H1 (cell line): ENCODE results near the gene ERLIN1. TPM values are rescaled to one million over a fixed set of nuclear protein-coding genes. Genes with fewer than 3 reads are reported as not detected.
A peak's percentile ranks its signal among the peaks of the same experiment; 100 is the strongest.

ENCODE experiments used
- CTCF ChIA-PET: fragments of 300-600 bp; sonication (Branson Sonifier 250); formaldehyde crosslinking; loops from one replicate; lab custom pipeline; 2021; ENCODE audit not compliant: partially characterized antibody; lab: Charles Lee
- POLR2A ChIA-PET: fragments of 300-600 bp; sonication (Branson Sonifier 250); formaldehyde crosslinking; loops from one replicate; lab custom pipeline; 2021; ENCODE audit warnings: inconsistent platforms; ENCODE audit not compliant: partially characterized antibody; lab: Charles Lee
- DNase-seq, 2 experiments: peaks; one replicate each; pipeline versions ENCODE4 v3.0.0 to v3.0.0-alpha.2; 2010 to 2022; ENCODE audit warnings: low spot score in 2 of 2, low read depth in 1 of 2, mixed read lengths in 1 of 2
- FAIRE-seq: peaks from 2 replicates; lab custom pipeline; 2011; peaks lifted over from hg19 to GRCh38; lab: Jason Lieb, UNC
- H2AFZ ChIP-seq: 2 replicates; pipeline ENCODE4 v1.8.1; 2012; ENCODE audit warnings: low read length, inconsistent platforms
- H2AK5ac ChIP-seq: 2 replicates; pipeline ENCODE4 v1.6.1; 2013; ENCODE audit warnings: low read depth, low read length
- H2BK120ac ChIP-seq: replicated peaks from 2 replicates; pipeline ENCODE3; 2013; ENCODE audit warnings: low read depth, low read length, inconsistent platforms
- H2BK12ac ChIP-seq: 2 replicates; pipeline ENCODE4 v1.6.1; 2013; ENCODE audit warnings: low read depth, low read length
- H2BK15ac ChIP-seq: 2 replicates; pipeline ENCODE4 v1.6.1; 2013; ENCODE audit warnings: low read length
- H2BK20ac ChIP-seq: 2 replicates; pipeline ENCODE4 v1.6.1; 2013; ENCODE audit warnings: low read length
- H2BK5ac ChIP-seq: 2 replicates; pipeline ENCODE4 v1.6.1; 2013; ENCODE audit warnings: low read depth, low read length
- H3K14ac ChIP-seq: 2 replicates; pipeline ENCODE4 v1.6.1; 2013; ENCODE audit warnings: inconsistent platforms; ENCODE audit not compliant: insufficient read length
- H3K18ac ChIP-seq: 2 replicates; pipeline ENCODE4 v1.6.1; 2013; ENCODE audit warnings: low read length; ENCODE audit errors: extremely low read depth
- H3K23ac ChIP-seq: 2 replicates; pipeline ENCODE4 v1.6.1; 2013; ENCODE audit warnings: inconsistent platforms; ENCODE audit not compliant: insufficient read length
- H3K23me2 ChIP-seq: 2 replicates; pipeline ENCODE4 v1.6.1; 2013; ENCODE audit warnings: low read depth, low read length
- H3K27ac ChIP-seq: 2 replicates; pipeline ENCODE4 v1.6.1; 2011; ENCODE audit warnings: low read depth, low read length, inconsistent platforms
- H3K27me3 ChIP-seq, 4 experiments: replicated peaks in 1 of 4; 1 replicate in 1 of 4; 2 replicates in 3 of 4; pipeline versions ENCODE4 v1.6.1 to v1.8.1; 2011 to 2013; ENCODE audit warnings: low read length in 3 of 4, mild to moderate bottlenecking in 3 of 4, inconsistent platforms in 2 of 4, mixed read lengths in 2 of 4, moderate library complexity in 1 of 4; ENCODE audit not compliant: control insufficient read depth in 3 of 4, insufficient read depth in 3 of 4; ENCODE audit errors: extremely low read depth in 1 of 4
- H3K36me3 ChIP-seq, 4 experiments: 2 replicates each; pipeline versions ENCODE4 v1.6.1 to v1.8.1; 2011 to 2013; ENCODE audit warnings: mild to moderate bottlenecking in 4 of 4, low read length in 3 of 4, moderate library complexity in 2 of 4, control low read depth in 1 of 4, inconsistent platforms in 1 of 4; ENCODE audit not compliant: insufficient read depth in 4 of 4, control insufficient read depth in 2 of 4
- H3K4ac ChIP-seq: replicated peaks from 2 replicates; pipeline ENCODE3; 2013; ENCODE audit warnings: low read length, low read depth, mixed read lengths, inconsistent platforms; ENCODE audit not compliant: insufficient read length
- H3K4me1 ChIP-seq, 4 experiments: replicated peaks in 1 of 4; 1 replicate in 1 of 4; 2 replicates in 3 of 4; pipeline versions ENCODE4 v1.6.1 to v1.8.1; 2011 to 2013; ENCODE audit warnings: low read length in 3 of 4, inconsistent platforms in 2 of 4, mixed read lengths in 1 of 4; ENCODE audit not compliant: insufficient read depth in 4 of 4, control insufficient read depth in 3 of 4
- H3K4me2 ChIP-seq, 2 experiments: 2 replicates each; pipeline versions ENCODE4 v1.6.1 to v1.8.1; 2011 to 2013; ENCODE audit warnings: low read depth in 2 of 2, low read length in 2 of 2, control low read depth in 1 of 2, inconsistent platforms in 1 of 2, mild to moderate bottlenecking in 1 of 2; ENCODE audit not compliant: insufficient read depth in 1 of 2
- H3K4me3 ChIP-seq, 4 experiments: fragments of 200-600, 300-600 bp in 1 of 4; sonication (generic), shearing (Covaris generic), sonication (Bioruptor Twin) in 1 of 4; 2 replicates each; pipeline versions ENCODE4 v1.5.1 to v1.8.1; 2011 to 2016; ENCODE audit warnings: low read length in 4 of 4, low read depth in 3 of 4, control low read depth in 2 of 4, inconsistent platforms in 2 of 4, mild to moderate bottlenecking in 2 of 4, mixed read lengths in 1 of 4, moderate library complexity in 1 of 4; ENCODE audit not compliant: insufficient read depth in 2 of 4; ENCODE audit errors: extremely low read depth in 1 of 4
- H3K56ac ChIP-seq: replicated peaks from 2 replicates; pipeline ENCODE3; 2013; ENCODE audit warnings: low read depth, mild to moderate bottlenecking, mixed read lengths, low read length, inconsistent platforms; ENCODE audit not compliant: insufficient read length
- H3K79me1 ChIP-seq: 2 replicates; pipeline ENCODE4 v1.6.1; 2013; ENCODE audit warnings: low read depth, low read length, control low read depth
- H3K79me2 ChIP-seq, 2 experiments: 2 replicates each; pipeline versions ENCODE4 v1.6.1 to v1.8.1; 2012 to 2013; ENCODE audit warnings: low read length in 2 of 2, mild to moderate bottlenecking in 2 of 2, inconsistent platforms in 1 of 2; ENCODE audit not compliant: insufficient read depth in 2 of 2, control insufficient read depth in 1 of 2
- H3K9ac ChIP-seq, 4 experiments: replicated peaks in 1 of 4; 1 replicate in 1 of 4; 2 replicates in 3 of 4; pipeline versions ENCODE4 v1.6.1 to v1.8.1; 2011 to 2013; ENCODE audit warnings: low read depth in 3 of 4, low read length in 3 of 4, control low read depth in 2 of 4, mild to moderate bottlenecking in 2 of 4, moderate library complexity in 2 of 4, inconsistent platforms in 1 of 4; ENCODE audit errors: extremely low read depth in 1 of 4
- H3K9me3 ChIP-seq, 2 experiments: 2 replicates each; pipeline versions ENCODE4 v1.6.1 to v1.8.1; 2012 to 2013; ENCODE audit warnings: mild to moderate bottlenecking in 2 of 2, moderate library complexity in 2 of 2, control low read depth in 1 of 2, inconsistent platforms in 1 of 2, low read depth in 1 of 2, low read length in 1 of 2, mixed read lengths in 1 of 2; ENCODE audit not compliant: insufficient read depth in 2 of 2
- H4K20me1 ChIP-seq, 2 experiments: replicated peaks in 1 of 2; 2 replicates each; pipeline versions ENCODE3 to v1.8.1; 2011 to 2013; ENCODE audit warnings: inconsistent platforms in 2 of 2, low read length in 2 of 2, mild to moderate bottlenecking in 1 of 2; ENCODE audit not compliant: insufficient read depth in 2 of 2, control insufficient read depth in 1 of 2
- H4K5ac ChIP-seq: 2 replicates; pipeline ENCODE4 v1.6.1; 2013; ENCODE audit warnings: low read length, low read depth, mixed read lengths, inconsistent platforms; ENCODE audit not compliant: insufficient read length
- H4K8ac ChIP-seq: 2 replicates; pipeline ENCODE4 v1.8.0; 2013; ENCODE audit warnings: mild to moderate bottlenecking, moderate library complexity, low read length, inconsistent platforms; ENCODE audit not compliant: insufficient read depth; ENCODE audit errors: extremely low read depth
- H4K91ac ChIP-seq: replicated peaks from 2 replicates; pipeline ENCODE3; 2013; ENCODE audit warnings: low read length, mixed read lengths, inconsistent platforms; ENCODE audit not compliant: insufficient read length
- BCL11A ChIP-seq, 2 experiments: IDR thresholded peaks; one replicate each; pipeline ENCODE4 v1.6.1; 2011; ENCODE audit warnings: low read depth in 2 of 2, low read length in 2 of 2, mild to moderate bottlenecking in 2 of 2
- CBX8 ChIP-seq: fragments of 300-800, 300-1000 bp; sonication (generic); IDR thresholded peaks from 2 replicates; pipeline ENCODE4 v1.7.1; 2016; ENCODE audit warnings: low read depth, low read length, borderline replicate concordance
- CHD2 ChIP-seq: IDR thresholded peaks from 2 replicates; pipeline ENCODE4 v1.6.1; 2012; ENCODE audit warnings: low read length, improper control_type of control experiment
- CREB1 ChIP-seq: IDR thresholded peaks from 2 replicates; pipeline ENCODE4 v1.6.1; 2012; ENCODE audit warnings: inconsistent platforms
- RAD21 ChIP-seq, 2 experiments: IDR thresholded peaks in 1 of 2; conservative IDR thresholded peaks in 1 of 2; 2 replicates each; pipeline ENCODE4 v1.6.1; 2011; ENCODE audit warnings: low read depth in 2 of 2, low read length in 2 of 2, improper control_type of control experiment in 1 of 2, inconsistent platforms in 1 of 2, mild to moderate bottlenecking in 1 of 2, moderate library complexity in 1 of 2
- RNF2 ChIP-seq: fragments of 200-900, 300-1000 bp; sonication (generic); IDR thresholded peaks from 2 replicates; pipeline ENCODE4 v1.7.1; 2016; ENCODE audit warnings: borderline replicate concordance, low read depth, mild to moderate bottlenecking, antibody characterized with exemption, low read length; ENCODE audit not compliant: poor library complexity, severe bottlenecking; ENCODE audit errors: missing control alignments
- RXRA ChIP-seq: IDR thresholded peaks from 2 replicates; pipeline ENCODE4 v1.6.1; 2011; ENCODE audit warnings: low read depth, mild to moderate bottlenecking, low read length, moderate library complexity; ENCODE audit not compliant: insufficient read depth
- SIN3A ChIP-seq, 2 experiments: IDR thresholded peaks in 1 of 2; conservative IDR thresholded peaks in 1 of 2; 2 replicates each; pipeline ENCODE4 v1.6.1; 2011 to 2012; ENCODE audit warnings: low read length in 2 of 2, improper control_type of control experiment in 1 of 2, low read depth in 1 of 2, mild to moderate bottlenecking in 1 of 2
- SP1 ChIP-seq: IDR thresholded peaks from 2 replicates; pipeline ENCODE4 v1.6.1; 2011; ENCODE audit warnings: low read depth, low read length
- TAF1 ChIP-seq: IDR thresholded peaks from 2 replicates; pipeline ENCODE4 v1.6.1; 2011; ENCODE audit warnings: mild to moderate bottlenecking, low read depth, low read length
- WGBS, 2 experiments: shearing (Covaris generic) in 1 of 2; methylation state at CpG; one replicate each; pipeline versions ENCODE4 v1.1.6 to v1.1.7; 2013 to 2015; ENCODE audit warnings: low lambda C conversion rate in 2 of 2, mixed read lengths in 2 of 2, inconsistent platforms in 1 of 2, low coverage in 1 of 2, missing lambda C conversion rate in 1 of 2; ENCODE audit not compliant: insufficient replicate concordance in 2 of 2, insufficient coverage in 1 of 2, insufficient read length in 1 of 2; ENCODE audit errors: extremely low coverage in 1 of 2, missing lambda C conversion rate in 1 of 2; 5-methylcytosine and 5-hydroxymethylcytosine counted together
- polyA plus RNA-seq, 7 experiments: library from polyadenylated mRNA; depleted of rRNA in 3 of 7; stranded (reverse) in 5 of 7; unstranded in 2 of 7; fragments of >200 nt in 5 of 7; fragments of 200-250 nt in 2 of 7; gene quantifications; 1 replicate in 5 of 7; 2 replicates in 1 of 7; 4 replicates in 1 of 7; pipeline versions ENCODE4 v1.2.1 to v1.2.3, GENCODE V29; 2011 to 2013; ENCODE audit warnings: missing spikeins in 2 of 7, mixed read lengths in 2 of 7
- total RNA-seq: library from RNA; stranded (reverse); fragmentation: NEBNext Ultra II Directional; extraction: Animal tissue kit (Norgen Biotek cat#: 25700); gene quantifications from 2 replicates; pipeline ENCODE4 v1.2.1, GENCODE V29; 2021
- TF ChIP-seq, protein P1 (sequence below): IDR thresholded peaks from 2 replicates; pipeline ENCODE4 v1.6.1; 2012; ENCODE audit warnings: low read length, inconsistent platforms

ERLIN1 gene
- total and polyA plus RNA-seq, 2 of the 8 experiments (the other 6 are each of a cell fraction or from before 2014, with no cell fraction given) = 16.5 to 32.0 TPM

DNA sequence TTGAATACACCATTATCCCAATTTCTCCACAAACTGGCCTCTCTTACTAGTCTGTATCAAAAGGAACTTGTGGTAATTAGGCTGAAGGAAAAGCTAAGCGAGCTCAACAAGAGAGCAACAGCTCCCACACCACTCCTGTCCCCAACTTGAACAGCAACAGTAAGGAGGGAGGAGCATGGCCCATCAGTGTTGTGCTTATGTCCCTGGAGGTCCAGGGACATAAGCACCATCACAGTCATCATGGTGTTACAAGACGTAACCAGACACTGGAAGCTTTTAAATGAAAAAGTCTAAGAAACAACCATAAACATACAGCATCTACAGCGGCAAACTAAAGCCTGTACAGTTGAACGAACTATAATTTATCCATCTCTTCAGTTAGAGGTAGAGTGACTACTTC is 989 bp downstream of the ERLIN1 start:
- no peak overlapping the region for H4K91ac ChIP-seq
- peaks cover 0 to 26% of the 10 kb centered on the region in 2 experiments; a peak in 2 of 4 replicates for H3K79me2 ChIP-seq
- no peaks in the 10 kb centered on the region for H4K20me1 ChIP-seq
- no peak overlapping the region for H3K4ac ChIP-seq
- peak overlapping the region; percentile 2 to 73 (median 72); a peak in 4 of 7 replicates for H3K9ac ChIP-seq
- no peak overlapping the region for H3K56ac ChIP-seq
- H3K4me2 ChIP-seq = peak overlapping the region; percentile 86 to 90
- H2AFZ ChIP-seq = 0 out of 2 replicates have a peak overlapping the region, but pooled peaks have one; percentile 57
- CTCF ChIA-PET = interaction anchor here (1.4 kb wide), 1 partner anchor 337 kb away, joined by 3 read pairs; no protein-coding TSS in a partner anchor
- no peak overlapping the region for H2BK120ac ChIP-seq
- H3K27me3 ChIP-seq = no peaks in the 10 kb centered on the region
- no peak overlapping the region for H3K23ac ChIP-seq
- no peak overlapping the region for H2BK12ac ChIP-seq
- H4K8ac ChIP-seq = no peak overlapping the region
- no peak for DNase-seq
- no peak overlapping the region for H3K14ac ChIP-seq
- peaks cover 2 to 17% (median 7%) of the 10 kb centered on the region in 4 experiments; a peak in 5 of 8 replicates for H3K36me3 ChIP-seq
- no peak overlapping the region for H3K27ac ChIP-seq
- POLR2A ChIA-PET = interaction anchor here (1.5 kb wide), 2 partner anchors 9 to 10 kb away, joined by 3 to 5 read pairs; no protein-coding TSS in a partner anchor
- no peak overlapping the region for H2BK15ac ChIP-seq
- FAIRE-seq = peak; percentile 60
- no peaks in the 10 kb centered on the region for H3K79me1 ChIP-seq
- H2BK5ac ChIP-seq = no peak overlapping the region
- H4K5ac ChIP-seq = no peak overlapping the region
- WGBS, 2 experiments = 39% methylated on average over 4 of the region's 4 CpGs; no CpG with 5 or more reads in 1 of the 2 experiments
- H3K4me1 ChIP-seq = peaks cover 0 to 4% (median 0%) of the 10 kb centered on the region in 4 experiments; a peak in 2 of 7 replicates
- H3K9me3 ChIP-seq = no peaks in the 10 kb centered on the region
- peaks cover 12% of the 10 kb centered on the region for H3K23me2 ChIP-seq
- H3K4me3 ChIP-seq = peak overlapping the region; percentile 76 to 91 (median 88)
- H2BK20ac ChIP-seq = no peak overlapping the region
- no peak overlapping the region for H3K18ac ChIP-seq
- no peak overlapping the region for H2AK5ac ChIP-seq
- TF ChIP-seq, protein P1, sequence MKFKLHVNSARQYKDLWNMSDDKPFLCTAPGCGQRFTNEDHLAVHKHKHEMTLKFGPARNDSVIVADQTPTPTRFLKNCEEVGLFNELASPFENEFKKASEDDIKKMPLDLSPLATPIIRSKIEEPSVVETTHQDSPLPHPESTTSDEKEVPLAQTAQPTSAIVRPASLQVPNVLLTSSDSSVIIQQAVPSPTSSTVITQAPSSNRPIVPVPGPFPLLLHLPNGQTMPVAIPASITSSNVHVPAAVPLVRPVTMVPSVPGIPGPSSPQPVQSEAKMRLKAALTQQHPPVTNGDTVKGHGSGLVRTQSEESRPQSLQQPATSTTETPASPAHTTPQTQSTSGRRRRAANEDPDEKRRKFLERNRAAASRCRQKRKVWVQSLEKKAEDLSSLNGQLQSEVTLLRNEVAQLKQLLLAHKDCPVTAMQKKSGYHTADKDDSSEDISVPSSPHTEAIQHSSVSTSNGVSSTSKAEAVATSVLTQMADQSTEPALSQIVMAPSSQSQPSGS = no peak
- TF ChIP-seq SP1 (no peak), BCL11A (IDR thresholded peaks at IDR 0.05; ENCODE audit: low read depth in 2 of 2, low read length in 2 of 2) (no peak), TAF1 (no peak), SIN3A (conservative IDR thresholded peaks at IDR 0.05 in 1 of 2, IDR thresholded peaks at IDR 0.05 in 1 of 2; ENCODE audit: low read depth in 1 of 2, low read length in 2 of 2) (no peak), CHD2 (no peak), CBX8 (no peak), CREB1 (no peak), RAD21 (IDR thresholded peaks at IDR 0.05 in 1 of 2, conservative IDR thresholded peaks at IDR 0.05 in 1 of 2; ENCODE audit: low read depth in 2 of 2, low read length in 2 of 2) (no peak), RXRA (no peak), RNF2 (no peak)
